ENCODE data around the gene DZIP1. TPM values are rescaled to one million over a fixed set of nuclear protein-coding genes. Genes with fewer than 3 reads are reported as not detected.

The DZIP1 gene
- total and polyA plus RNA-seq, 2 of the 8 experiments (the other 6 are each of a cell fraction or from before 2014, with no cell fraction given), result 7.6 to 24.6 TPM

GRCh38 chr13:95544293-95544692 lies 100.2 kb downstream of the DZIP1 start (continued):
- no peak for TF ChIP-seq CHD7 (IDR thresholded peaks at IDR 0.05; ENCODE audit: insufficient replicate concordance, low read length)
- no peak for TF ChIP-seq ASH2L (IDR thresholded peaks at IDR 0.05; ENCODE audit: low read length)
- TF ChIP-seq SIX5 (IDR thresholded peaks at IDR 0.05; ENCODE audit: low read depth, low read length), result no peak
- no peak for TF ChIP-seq ATF2 (IDR thresholded peaks at IDR 0.05; ENCODE audit: low read length)
- no peak for TF ChIP-seq CHD1 (IDR thresholded peaks at IDR 0.05; ENCODE audit: low read depth, low read length)
- TF ChIP-seq SAP30 (IDR thresholded peaks at IDR 0.05; ENCODE audit: insufficient read depth, insufficient replicate concordance, low read length), result no peak
- TF ChIP-seq RAD21 (IDR thresholded peaks at IDR 0.05 in 1 of 2, conservative IDR thresholded peaks at IDR 0.05 in 1 of 2; ENCODE audit: low read depth in 2 of 2, low read length in 2 of 2), result no peak
- TF ChIP-seq BACH1 (IDR thresholded peaks at IDR 0.05; ENCODE audit: low read length), result no peak
- TF ChIP-seq TCF12 (IDR thresholded peaks at IDR 0.05; ENCODE audit: low read depth, low read length), result no peak
- no peak for TF ChIP-seq SP1 (IDR thresholded peaks at IDR 0.05; ENCODE audit: low read depth, low read length)
- TF ChIP-seq EGR1 (IDR thresholded peaks at IDR 0.05; ENCODE audit: borderline replicate concordance, low read depth, low read length), result no peak

Data from H1 (cell line).